ENCODE measurements around the gene SCNN1A. TPM values are rescaled to one million over a fixed set of nuclear protein-coding genes. Genes with fewer than 3 reads are reported as not detected.

SCNN1A gene
- total and polyA plus RNA-seq, 2 of the 4 experiments (the other 2 are of a cell fraction), result 0.41 TPM; not detected in 1

DNA sequence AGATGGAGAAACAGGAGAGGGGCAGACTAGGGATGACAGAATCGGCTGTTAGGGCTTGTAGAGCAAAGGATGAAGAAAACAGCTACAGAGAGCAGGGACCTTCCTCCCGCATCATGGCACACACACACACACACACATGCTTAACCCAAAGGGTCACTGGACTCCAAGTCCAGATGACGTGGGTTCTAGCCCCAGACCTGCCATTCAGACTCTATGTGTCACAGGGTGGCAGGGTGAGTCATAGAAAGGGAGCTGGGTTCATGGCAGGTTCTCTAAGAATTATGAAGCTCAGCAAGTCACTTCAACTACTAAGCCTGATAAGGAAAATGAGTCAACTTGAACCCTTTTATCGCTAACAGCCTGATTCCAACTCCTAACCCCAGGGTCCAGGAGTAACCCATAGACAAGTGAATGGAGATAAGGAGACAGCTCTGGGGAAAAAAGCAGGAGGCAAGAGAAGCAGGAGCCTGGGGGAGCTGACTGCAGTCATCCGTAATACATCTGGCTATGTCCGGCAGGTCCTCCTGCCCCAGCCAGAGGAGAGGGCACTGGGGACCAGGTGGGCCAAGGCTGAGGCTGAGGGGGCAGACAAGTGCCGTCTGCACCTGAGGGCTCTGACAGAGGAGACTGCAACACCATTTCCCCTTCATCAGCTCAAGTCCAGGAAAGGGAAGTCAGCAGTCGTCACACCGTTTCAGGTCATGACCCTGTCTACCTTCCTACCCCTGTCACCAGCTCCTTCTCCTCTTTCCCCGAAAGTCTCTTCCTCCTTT lies 29.9 kb downstream of the SCNN1A start:
- H3K4me1 ChIP-seq (ENCODE audit: control insufficient read depth, insufficient read depth, low read length), result peaks cover 23% of the 10 kb centered on the region
- H3K27ac ChIP-seq (ENCODE audit: insufficient read depth, low read length), result 0 out of 2 replicates have a peak overlapping the region, but pooled peaks have one; percentile 2
- peak overlapping the region; percentile 67; the same call in 2 of the 3 replicates for H2BK15ac ChIP-seq (ENCODE audit: low read depth, low read length)
- H3K79me1 ChIP-seq (ENCODE audit: low read depth in 1 of 2, low read length in 2 of 2), result peaks cover 6 to 34% of the 10 kb centered on the region in 2 experiments; a peak in 2 of 4 replicates
- 0 out of 2 replicates have a peak overlapping the region, but pooled peaks have one; percentile 13 for H4K5ac ChIP-seq (ENCODE audit: low read depth, low read length)
- H2BK120ac ChIP-seq (ENCODE audit: low read depth, low read length), result peak overlapping the region; percentile 71
- in situ Hi-C loops (cut with MboI; ENCODE audit: low sequenced_read_pairs) (no loop called here), dilution Hi-C loops (cut with HindIII; ENCODE audit: low sequenced_read_pairs, unreplicated experiment) (no loop called here), intact Hi-C loops (cut with micrococcal nuclease) (no loop called here)
- peak overlapping the region; percentile 1; the same call in 1 of the 2 replicates for H3K4me2 ChIP-seq (ENCODE audit: low read depth, low read length)
- CTCF ChIA-PET, result interaction anchor here (0.6 kb wide), 2 partner anchors 233 to 357 kb away, joined by 3 read pairs; no protein-coding TSS in a partner anchor
- H2AFZ ChIP-seq (replicated peaks; ENCODE audit: low read length, poor library complexity), result peak overlapping the region; percentile 74
- POLR2A ChIA-PET (ENCODE audit: unreplicated experiment), result interaction anchor here (0.6 to 1.8 kb wide), 3 partner anchors 9 to 36 kb away, joined by 3 to 5 read pairs (median 3); no protein-coding TSS in a partner anchor
- ATAC-seq (ENCODE audit: low read depth) (peak; percentile 31), DNase-seq (peak; percentile 99)
- peaks cover 6% of the 10 kb centered on the region for H4K20me1 ChIP-seq (ENCODE audit: insufficient read depth, low read length)
- no peak overlapping the region for H3K4me3 ChIP-seq (ENCODE audit: insufficient read depth, low read depth, low read length)
- peaks cover 28% of the 10 kb centered on the region for H3K9me1 ChIP-seq (ENCODE audit: insufficient read depth, low read length)
- peak overlapping the region; percentile 44 for H3K23ac ChIP-seq (ENCODE audit: low read depth, low read length)
- H2AK5ac ChIP-seq (ENCODE audit: low read depth, low read length), result peak overlapping the region; percentile 87
- H3K14ac ChIP-seq (replicated peaks; ENCODE audit: low read depth, low read length), result peak overlapping the region; percentile 85
- peak overlapping the region; percentile 56 for H3K4ac ChIP-seq (ENCODE audit: low read depth, low read length)
- 89% methylated on average over 2 of the region's 10 CpGs; no CpG with 5 or more reads in 1 of the 2 experiments for WGBS, 2 experiments (ENCODE audit: extremely low coverage in 2 of 2, insufficient read length in 1 of 2)
- no peaks in the 10 kb centered on the region for H3K27me3 ChIP-seq (ENCODE audit: control insufficient read depth, insufficient read depth, low read length)
- BruUV-seq (replicated peaks), result no TSS peak
- peak overlapping the region; percentile 73 for H2BK20ac ChIP-seq (ENCODE audit: low read depth, low read length)
- 0 out of 2 replicates have a peak, but pooled peaks cover 1% of the 10 kb centered on the region for H3K36me3 ChIP-seq (ENCODE audit: control insufficient read depth, insufficient read depth, low read length)
- H3K56ac ChIP-seq (ENCODE audit: extremely low read depth, insufficient read depth, low read length), result 0 out of 2 replicates have a peak overlapping the region, but pooled peaks have one; percentile 27
- peak overlapping the region; percentile 89 for H2AK9ac ChIP-seq (replicated peaks; ENCODE audit: low read depth, low read length, poor library complexity)
- no peaks in the 10 kb centered on the region for H3K9me3 ChIP-seq (ENCODE audit: control insufficient read depth, insufficient read depth, low read length)
- H4K91ac ChIP-seq (ENCODE audit: insufficient read depth, low read depth, low read length), result peak overlapping the region; percentile 65
- peak overlapping the region; percentile 67 for H2BK5ac ChIP-seq (ENCODE audit: low read depth, low read length, poor library complexity, severe bottlenecking)
- peak overlapping the region; percentile 67; the same call in 1 of the 2 replicates for H3K18ac ChIP-seq (ENCODE audit: low read depth, low read length)
- peak overlapping the region in 1 of 2 experiments; percentile 47; a peak in 2 of 4 replicates for H4K8ac ChIP-seq (ENCODE audit: low read depth in 2 of 2, low read length in 2 of 2)
- no peak overlapping the region for H3K9ac ChIP-seq (ENCODE audit: low read depth, low read length)
- TF ChIP-seq POLR2A (IDR thresholded peaks at IDR 0.05; ENCODE audit: low read depth, low read length), result no peak
- TF ChIP-seq SMC3 (IDR thresholded peaks at IDR 0.05; ENCODE audit: low read depth, low read length), result no peak
- TF ChIP-seq MAZ (IDR thresholded peaks at IDR 0.05; ENCODE audit: borderline replicate concordance, low read depth, low read length), result peak; percentile 59; the same call in 1 of the 2 replicates
- 0 out of 2 replicates have a peak, but pooled peaks have one; percentile 14 for TF ChIP-seq MAFK (IDR thresholded peaks at IDR 0.05; ENCODE audit: low read depth, low read length)
- TF ChIP-seq BHLHE40 (IDR thresholded peaks at IDR 0.05; ENCODE audit: low read depth, low read length), result peak; percentile 77
- TF ChIP-seq CHD1 (IDR thresholded peaks at IDR 0.05; ENCODE audit: low read depth, low read length), result 0 out of 2 replicates have a peak, but pooled peaks have one; percentile 70
- TF ChIP-seq RAD21 (IDR thresholded peaks at IDR 0.05; ENCODE audit: low read length), result peak; percentile 20; the same call in 1 of the 2 replicates
- TF ChIP-seq, protein P1, sequence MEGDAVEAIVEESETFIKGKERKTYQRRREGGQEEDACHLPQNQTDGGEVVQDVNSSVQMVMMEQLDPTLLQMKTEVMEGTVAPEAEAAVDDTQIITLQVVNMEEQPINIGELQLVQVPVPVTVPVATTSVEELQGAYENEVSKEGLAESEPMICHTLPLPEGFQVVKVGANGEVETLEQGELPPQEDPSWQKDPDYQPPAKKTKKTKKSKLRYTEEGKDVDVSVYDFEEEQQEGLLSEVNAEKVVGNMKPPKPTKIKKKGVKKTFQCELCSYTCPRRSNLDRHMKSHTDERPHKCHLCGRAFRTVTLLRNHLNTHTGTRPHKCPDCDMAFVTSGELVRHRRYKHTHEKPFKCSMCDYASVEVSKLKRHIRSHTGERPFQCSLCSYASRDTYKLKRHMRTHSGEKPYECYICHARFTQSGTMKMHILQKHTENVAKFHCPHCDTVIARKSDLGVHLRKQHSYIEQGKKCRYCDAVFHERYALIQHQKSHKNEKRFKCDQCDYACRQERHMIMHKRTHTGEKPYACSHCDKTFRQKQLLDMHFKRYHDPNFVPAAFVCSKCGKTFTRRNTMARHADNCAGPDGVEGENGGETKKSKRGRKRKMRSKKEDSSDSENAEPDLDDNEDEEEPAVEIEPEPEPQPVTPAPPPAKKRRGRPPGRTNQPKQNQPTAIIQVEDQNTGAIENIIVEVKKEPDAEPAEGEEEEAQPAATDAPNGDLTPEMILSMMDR (conservative IDR thresholded peaks at IDR 0.05; ENCODE audit: low read depth, low read length), result no peak
- peak; percentile 89 for TF ChIP-seq RCOR1 (IDR thresholded peaks at IDR 0.05; ENCODE audit: insufficient replicate concordance, low read length)
- TF ChIP-seq, protein P2, sequence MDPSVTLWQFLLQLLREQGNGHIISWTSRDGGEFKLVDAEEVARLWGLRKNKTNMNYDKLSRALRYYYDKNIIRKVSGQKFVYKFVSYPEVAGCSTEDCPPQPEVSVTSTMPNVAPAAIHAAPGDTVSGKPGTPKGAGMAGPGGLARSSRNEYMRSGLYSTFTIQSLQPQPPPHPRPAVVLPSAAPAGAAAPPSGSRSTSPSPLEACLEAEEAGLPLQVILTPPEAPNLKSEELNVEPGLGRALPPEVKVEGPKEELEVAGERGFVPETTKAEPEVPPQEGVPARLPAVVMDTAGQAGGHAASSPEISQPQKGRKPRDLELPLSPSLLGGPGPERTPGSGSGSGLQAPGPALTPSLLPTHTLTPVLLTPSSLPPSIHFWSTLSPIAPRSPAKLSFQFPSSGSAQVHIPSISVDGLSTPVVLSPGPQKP (IDR thresholded peaks at IDR 0.05; ENCODE audit: borderline replicate concordance, low read depth, low read length), result no peak
- TF ChIP-seq NFE2L2 (IDR thresholded peaks at IDR 0.05; ENCODE audit: low read depth, low read length), result peak; percentile 33; the same call in 1 of the 2 replicates
- TF ChIP-seq, protein P3, sequence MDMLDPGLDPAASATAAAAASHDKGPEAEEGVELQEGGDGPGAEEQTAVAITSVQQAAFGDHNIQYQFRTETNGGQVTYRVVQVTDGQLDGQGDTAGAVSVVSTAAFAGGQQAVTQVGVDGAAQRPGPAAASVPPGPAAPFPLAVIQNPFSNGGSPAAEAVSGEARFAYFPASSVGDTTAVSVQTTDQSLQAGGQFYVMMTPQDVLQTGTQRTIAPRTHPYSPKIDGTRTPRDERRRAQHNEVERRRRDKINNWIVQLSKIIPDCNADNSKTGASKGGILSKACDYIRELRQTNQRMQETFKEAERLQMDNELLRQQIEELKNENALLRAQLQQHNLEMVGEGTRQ (IDR thresholded peaks at IDR 0.05; ENCODE audit: low read depth, low read length), result peak; percentile 44; the same call in 1 of the 2 replicates

Data from IMR-90 (cell line).